ENCODE results near the gene CROCC2.

The CROCC2 gene

DNA sequence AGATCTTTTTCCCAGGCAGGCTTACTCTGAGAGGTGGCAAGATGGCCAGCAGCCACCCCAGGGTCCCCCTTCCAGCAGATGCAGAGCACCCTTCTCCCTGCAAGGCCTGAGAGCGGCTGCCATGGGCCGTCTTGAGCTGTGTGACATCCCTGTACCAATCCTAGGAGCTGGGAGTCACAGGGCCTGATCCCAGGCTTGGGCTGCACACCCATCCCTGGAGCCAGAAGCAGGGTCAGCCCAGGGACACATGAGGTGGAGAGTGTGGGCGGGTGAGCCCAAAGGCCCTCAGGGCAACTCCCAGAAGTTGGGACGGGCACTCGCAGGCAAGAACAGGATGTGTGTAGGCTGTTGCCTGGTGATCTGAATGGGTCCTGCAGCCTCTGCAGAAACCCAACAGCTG, 40.5 kb downstream of the CROCC2 start:
- no peak for DNase-seq

DNA sequence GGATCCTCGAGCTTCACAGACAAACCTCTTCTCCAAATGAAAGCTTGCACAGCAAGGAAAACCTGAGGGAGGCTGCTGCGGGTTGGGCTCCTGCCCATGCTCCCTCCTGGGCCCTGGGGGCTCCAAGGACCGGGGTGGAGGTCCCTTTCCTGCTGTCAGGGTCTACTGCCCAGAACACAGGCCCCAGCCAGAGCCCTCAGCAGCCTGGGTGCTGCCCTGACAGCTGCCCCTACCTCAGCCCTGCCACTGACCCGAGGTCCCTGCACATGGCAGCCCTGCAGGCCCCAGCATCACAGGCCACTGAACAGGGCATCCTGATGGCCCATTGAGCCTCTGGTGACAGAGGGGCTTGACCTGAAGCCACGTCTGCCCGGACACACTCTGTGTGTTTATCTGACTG, 41.0 kb downstream of the CROCC2 start:
- DNase-seq = no peak

DNA sequence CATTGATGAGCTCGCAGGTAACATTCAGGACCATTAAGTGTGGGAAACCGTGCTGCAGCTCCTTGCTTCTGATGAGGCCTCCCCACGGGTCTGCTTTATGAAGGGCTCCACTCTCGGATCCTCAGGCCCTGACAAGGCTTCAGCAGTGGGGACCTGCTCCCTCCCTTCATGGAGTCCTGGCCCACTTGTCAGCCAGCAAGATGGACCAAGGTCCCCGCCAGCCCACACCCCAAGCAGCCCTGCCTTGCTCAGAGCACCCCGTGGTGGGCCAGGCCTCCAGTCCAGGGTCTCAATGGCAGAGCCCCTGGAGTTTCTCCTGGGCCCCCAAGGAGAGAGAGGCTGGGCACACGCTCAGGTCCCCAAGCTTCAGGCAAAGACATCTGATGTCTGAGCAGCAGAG, 41.5 kb downstream of the CROCC2 start:
- no peak for DNase-seq

DNA sequence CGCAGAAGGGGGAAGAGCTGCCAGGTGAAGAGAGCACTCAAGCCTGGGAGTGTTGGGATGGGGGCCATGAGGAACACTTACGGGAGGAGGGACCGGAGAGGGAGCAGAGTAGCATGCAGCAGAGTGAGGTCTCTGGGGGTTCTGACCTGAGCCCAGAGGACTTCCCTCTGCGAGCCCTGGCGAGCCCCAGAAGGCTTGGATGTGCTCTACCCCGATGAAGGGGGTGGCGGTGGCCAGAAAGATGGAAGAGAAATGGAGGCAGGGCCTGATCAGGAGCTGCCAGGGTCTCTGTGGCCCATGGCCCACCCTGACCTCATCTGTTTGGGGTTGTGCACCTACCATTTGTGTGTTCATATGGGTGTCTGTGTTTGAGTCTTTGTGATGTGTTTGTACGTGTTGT, 42.0 kb downstream of the CROCC2 start:
- DNase-seq = no peak

DNA sequence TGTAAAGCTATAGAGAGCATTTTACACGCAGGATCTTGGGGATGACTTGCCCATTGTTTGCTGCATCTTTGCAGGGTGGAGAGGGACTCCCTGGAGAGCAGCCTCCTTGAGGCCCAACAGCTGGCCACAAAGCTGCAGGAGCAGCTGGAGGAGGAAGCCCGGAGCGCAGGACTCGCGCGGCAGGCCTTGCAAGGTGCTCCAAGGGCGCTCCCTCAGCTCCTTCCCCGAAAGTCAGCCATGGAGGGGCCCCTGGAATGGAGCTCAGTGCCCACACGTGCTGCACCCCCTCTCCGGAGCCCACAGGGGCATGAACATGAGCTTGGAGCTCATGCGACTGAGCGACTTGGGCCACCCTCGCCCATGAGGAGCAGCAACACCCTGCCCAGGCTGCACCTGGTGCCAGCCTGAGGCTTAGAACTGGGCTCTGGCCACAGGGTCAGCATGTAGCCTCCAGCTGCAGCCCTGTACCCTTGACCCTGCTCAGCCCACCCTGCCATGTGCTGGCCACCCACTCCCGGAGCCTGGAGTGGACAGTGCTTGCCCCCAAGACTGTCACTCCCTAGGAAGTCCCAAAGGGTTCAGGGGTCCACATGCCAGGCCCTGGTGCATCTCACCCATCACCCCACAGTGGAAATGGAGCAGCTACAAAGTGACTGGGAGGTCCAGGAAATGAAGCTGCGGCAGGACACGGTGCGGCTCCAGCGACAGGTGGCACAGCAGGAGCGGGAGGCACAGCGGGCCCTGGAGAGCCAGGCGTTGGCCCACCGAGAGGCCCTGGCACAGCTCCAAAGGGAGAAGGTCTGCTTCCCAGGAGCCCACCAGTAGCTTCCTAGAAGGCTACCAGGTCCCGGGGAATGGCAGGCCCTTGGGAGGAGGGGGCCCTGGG, 43.0 kb downstream of the CROCC2 start:
- no peak for DNase-seq

DNA sequence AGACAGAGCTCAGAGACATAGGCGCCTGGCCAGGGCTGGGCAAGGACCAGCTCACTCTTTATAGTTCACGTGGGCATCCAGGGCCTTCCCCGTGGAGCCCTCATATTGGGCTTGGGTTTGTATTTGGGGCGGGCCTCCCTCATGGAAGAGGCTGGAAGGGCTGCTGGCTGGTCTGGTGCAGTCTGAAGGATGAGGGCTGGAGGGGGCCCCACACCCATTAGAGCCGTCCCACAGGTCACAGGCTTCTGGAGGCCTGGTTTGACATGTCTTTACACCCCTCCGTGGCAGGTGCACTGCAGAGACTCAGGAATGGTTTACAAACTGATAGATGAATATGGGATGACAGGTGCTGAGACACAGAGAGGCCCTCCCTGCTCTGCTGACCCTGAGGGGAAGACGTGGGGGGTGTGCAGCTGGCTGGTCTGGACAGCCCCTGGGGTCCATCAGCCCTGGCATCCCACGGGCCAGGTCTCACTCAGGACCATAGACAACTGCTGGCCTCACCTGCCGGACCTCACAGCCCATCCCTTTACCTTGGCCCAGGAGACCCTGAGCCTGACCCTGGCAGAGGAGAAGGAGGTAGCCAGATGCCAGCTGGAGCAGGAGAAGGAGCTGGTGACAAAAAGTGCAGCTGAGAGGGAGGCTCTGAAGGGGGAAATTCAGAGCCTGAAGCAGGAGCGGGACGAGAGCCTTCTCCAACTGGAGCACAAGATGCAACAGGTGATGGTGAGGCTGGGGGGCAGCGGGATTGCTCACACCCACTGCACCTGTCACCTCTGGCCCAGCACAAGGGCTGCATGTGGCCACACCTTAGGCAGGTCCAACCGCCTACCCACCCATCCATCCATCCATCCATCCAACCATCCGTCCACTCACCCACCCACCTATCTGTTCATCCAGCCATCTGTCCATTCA, 43.9 kb downstream of the CROCC2 start:
- no peak for DNase-seq

DNA sequence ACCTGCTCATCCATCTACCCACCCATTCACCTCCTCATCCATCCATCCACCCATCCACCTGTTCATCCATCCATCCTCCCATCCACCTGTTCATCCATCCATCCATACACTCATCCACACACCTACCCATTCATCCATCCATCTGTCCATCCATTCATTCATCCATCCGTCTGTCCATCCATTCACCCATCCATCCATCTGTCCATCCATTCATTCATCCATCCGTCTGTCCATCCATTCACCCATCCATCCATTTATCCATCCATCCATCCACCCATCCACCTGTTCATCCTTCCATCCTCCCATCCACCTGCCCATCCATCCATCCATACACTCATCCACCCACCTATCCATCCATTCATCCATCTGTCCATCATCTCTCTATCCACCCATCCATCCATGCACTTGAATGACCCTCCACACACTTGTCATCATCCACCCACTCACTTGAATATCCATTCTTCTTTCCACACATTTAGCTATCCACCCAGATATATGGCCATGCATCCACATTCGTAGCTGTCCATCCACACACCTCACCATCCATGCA, 45.0 kb downstream of the CROCC2 start:
- no peak for DNase-seq

DNA sequence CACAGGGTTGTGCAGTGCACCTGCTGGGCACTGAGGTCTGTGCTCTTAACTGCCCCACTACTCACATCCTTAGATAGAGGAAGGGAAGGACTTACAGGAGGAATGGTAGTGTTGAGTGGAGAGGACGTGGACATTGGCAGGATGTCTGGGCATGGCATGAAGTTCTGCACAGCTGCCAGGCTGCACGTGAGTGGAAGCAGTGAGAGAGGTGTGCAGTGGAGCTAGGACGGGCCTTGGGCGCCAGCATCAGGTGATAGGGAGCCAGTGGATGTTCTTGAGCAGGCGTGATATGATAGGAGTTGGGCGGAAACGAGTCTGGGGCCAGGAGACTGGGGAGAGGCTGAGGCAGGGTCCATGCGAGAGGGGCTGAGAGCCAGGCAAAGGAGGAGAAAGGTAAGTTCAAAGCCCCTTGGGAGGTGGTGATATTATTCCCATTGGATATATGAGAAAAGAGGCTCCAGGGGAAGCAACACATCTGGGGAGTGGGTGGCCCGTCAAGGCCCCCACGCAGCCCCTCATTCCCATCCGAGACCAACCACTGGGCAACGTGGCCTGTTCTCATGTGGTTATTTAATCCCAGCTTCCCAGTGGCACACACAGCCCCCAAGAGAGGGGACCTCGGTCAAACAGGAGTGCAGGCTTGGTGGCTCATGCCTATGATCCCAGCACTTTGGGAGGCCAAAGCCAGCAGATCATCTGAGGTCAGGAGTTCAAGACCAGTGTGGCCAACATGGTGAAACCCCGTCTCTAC, 46.5 kb downstream of the CROCC2 start:
- no peak for DNase-seq

DNA sequence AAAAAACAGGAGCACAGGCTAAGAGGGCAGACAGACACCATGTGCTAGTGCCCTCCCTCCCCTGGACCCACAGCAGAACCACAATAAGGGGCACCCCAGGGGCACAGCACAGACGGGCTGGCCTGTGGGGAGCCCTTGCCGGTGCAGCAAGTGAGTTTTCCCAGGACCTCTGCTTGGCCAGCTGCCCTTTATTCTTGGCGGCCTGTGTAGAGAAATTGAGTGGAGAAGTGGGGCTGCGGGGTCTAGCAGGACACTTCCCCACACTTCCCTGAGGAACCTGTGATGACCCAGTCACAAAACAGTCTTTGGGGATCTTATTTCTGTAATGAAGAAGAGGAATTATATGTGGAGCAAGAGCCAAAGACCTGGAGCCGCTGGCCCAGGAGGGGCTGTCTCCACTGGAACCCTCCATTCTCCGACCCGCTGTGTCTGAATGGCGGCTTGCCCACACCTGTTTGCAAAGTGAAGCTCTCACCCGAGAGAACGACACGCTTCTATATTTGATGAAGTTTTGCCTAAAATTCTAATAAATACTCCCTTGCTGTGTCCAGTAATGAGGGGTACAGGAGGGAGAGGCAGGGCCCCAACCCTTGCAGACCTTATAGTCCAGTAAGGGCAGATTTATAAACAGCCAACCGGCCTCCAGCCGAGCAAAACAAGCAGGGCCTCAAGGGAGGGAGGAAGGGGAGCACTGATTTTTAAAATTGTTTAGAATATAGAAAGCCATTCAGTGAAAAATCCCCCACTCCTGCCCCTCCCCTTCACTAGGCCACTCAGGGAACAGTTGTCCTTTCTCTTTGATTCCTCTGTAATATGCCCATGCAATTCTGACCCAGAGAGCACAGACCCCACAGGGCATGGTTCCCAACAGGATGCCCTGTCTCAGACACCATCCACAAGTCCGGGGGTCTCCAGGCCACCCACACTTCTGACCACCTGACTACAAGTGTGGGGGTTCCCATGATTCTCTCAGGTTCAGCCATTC, 47.6 kb downstream of the CROCC2 start:
- DNase-seq = no peak

DNA sequence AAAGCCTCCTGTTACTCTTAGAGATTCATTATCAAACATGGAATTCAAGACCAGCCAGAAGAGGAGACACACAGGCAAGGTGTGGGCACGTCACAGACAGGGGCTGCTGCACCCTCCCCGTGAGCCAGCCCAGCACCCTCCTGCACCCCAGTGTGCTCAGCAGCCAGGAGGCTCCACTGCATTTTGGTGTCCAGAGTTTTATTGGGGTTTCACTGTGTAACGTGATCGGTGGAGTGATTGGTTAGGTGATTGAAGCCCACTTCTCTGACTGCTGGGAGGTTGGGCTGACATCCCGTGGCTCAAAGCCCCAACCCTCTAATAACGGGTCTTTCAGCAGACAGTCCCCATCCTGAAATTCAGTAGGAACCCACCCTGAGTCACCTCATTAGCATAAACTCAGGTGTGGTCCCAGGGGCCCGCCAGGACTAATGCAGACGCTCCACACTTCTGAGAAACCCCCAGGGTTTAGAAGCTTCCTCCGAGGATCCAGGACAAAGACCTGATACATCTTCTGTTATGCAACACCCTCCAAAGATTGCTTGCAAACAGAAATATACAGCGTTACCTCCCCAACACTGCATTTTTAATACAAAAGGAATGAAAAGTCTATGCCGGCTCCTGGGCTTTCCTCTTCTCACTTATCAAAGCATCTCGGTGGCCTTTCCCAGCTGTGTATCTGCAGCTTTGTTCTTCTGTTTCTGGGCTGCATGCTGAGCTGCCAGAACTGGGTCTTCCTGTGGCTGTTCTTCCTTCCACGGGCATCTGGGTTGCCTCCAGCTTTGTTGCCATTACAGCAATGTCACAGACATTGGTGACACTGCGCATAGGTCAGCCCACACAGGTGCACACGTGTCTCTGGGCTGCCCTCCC, 48.5 kb downstream of the CROCC2 start:
- DNase-seq = no peak

DNA sequence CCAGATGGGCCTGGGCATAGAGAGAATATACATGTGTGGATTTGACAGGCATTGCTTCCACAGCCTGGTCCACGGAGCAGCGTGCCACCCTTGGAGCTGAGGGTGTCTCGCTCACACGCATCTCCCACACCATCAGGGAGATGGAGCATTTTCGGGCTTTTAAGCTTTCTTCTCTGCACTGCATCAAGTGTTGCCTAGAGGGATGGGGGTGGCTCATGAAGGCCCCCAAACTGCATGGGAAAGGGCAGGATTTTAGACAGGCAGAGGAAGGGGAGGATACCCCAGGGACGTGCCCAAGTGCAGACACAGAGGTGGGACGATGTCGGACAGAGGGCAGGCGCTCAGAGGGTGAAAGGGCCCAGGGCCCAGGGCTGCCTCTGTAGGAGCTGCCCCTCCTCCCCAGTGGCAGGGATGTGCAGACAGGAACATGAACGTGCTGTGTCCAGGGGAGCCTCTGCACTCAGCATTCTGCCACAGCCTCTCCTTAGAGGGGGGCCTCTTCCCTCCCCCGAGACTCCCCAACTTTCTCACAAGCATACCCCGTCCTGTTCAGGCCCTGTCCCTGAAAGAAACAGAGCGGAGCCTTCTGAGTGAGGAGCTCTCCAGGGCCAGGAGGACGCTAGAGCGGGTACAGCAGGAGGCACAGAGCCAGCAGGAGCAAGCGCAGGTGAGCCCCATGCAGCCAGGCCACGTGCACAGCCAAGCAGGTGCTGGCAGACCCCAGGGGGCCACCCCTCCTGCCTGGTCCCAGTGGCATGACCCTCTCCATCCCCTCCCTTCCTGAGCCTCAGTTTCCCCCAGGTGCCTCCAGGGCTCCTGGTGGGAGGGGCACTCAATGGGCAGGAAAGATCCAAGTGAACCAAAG, 49.4 kb downstream of the CROCC2 start:
- no peak for DNase-seq

DNA sequence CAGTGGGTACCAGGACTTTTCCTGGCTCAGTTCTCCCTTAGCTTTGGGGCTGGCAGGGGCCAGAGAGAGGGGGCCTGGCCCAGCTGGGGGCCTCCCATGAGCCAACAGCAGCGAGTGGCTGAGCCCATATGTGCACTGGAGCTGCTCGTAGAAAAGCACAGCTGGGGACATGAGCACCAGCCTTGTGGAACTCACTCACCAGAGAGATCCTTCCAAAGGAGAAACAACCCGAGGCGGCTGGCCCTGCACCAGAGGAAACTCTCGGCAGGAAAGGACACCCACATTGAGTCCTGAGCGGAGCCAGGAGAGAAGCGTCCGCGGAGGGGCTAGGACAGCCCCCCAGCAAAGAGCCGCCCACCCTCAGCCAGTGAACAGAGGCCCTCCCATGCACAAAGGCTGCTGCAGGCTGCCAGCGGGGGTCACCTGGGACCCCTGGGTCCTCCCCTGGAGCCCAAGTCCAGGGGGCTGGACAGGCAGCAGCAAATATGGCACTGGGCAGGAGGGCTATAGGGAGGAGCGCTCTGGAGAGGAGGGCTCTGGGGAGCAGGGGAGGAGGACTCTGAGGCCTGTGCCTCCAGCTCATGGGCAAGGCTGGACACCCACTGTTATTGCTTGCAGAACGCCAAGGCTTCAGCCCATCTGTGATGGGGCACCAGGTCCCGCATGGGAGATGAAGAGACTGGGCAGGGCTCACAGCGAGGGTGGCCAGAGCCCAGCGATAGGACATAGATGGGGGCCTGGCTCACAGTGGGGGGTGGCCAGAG, 50.2 kb downstream of the CROCC2 start:
- DNase-seq = no peak

DNA sequence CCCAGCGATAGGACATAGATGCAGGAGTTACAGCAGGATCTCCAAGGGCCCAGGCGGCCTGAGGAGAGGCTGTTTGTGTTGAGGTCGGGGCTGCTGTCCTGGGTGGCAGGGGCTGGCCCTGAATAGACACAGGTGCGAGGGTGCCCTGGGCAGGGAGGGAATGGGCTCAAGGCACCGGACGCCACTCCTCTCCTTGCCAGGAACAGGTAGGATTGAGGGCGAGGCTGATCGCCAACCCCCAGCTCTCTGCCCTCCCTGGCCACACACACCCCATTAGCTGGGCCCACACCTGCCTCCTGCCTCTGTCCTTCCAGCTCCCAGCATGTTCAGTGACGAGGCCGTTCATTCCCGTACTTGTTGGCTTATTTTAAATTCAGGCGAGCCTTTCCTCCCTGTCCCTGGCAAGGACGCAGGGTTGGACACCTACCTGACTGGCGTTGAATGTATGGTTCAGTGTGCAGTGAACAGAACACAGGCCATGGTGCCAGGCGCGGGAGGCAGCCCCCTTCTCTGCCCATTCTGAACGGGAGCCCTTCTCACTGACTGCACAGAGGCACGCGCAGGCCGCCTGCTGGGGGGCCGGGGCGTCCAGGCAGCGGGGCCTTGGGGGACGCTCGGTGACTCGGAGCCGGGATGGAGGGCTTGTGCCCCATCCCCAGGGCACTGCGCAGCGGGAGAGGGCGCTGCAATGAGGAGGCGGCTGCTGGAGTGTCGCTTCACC, 51.0 kb downstream of the CROCC2 start:
- no peak for DNase-seq

DNA sequence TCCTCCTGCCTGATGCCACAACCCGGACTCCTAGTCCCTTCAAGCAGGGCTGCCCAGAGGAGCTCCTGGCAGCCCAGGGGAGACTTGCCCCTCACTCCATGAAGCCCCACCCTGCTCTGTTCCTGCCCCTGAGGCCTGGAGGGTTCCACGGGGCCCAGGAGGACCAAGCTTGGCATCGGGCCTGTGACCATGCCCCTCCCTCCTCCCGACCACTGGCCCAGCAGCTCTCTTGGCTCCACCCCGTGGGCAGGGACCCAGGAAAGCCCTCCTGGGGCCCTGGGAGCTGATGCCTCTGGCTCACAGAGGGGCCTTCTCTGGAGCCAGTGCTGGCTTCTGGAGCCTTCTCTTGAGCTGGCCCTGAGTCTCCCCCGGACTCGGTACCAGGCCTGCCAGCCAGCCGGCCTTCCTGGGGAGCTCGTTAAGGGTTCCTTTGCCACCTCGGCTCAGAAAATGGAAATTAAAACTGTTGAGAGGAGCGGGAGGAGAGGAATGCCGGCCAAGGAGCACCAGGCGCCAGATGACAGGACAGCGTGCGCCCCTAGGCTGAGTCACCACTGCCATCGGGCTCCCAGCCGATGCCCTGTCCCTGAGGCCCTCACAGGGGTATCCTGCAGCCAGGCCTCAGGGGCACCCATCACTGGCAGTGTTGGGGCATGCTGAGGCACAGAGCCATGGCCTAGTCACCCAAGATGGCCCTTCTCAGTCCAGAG, 51.7 kb downstream of the CROCC2 start:
- no peak for DNase-seq

DNA sequence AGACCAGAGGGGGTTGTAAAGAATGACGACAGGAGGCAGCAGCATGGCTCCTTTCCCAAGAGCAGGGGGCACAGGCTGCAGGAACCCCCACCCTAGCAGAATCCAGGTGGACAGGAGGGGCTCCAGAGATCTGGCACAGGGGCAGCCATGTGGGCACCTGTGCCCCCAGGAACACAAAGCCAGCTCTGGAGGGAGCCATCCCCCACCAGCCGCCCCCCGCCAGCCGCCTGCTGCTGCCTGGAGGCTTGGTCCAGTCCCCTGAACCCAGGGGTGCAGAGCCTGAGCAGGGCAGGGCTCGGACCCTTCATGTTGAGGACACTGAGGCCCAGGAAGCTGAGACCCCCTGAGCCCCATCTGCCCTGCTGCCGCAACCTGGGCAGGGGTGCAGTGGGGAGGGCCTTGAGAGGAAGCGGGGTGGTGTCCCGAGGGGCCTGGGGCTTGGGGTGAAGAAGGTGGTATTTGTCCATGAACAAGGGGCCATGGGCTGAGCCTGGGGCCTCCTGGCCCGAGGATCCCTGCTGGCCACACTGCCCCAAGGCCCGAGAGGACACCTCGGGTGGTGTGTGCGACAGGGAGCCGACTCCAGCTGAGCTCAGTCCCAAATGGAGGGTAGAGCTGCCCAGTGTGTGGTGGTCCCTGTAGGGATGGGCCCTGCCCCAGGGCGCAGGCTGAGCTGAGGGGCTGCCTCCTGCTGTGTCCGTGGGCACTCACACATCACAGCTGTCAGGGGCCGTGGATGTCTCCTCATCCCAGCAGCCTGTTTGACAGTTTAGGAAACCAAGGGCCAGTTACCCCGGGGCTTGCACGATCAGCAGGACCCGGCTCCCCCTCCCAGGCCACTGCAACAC, 52.5 kb downstream of the CROCC2 start:
- no peak for DNase-seq

DNA sequence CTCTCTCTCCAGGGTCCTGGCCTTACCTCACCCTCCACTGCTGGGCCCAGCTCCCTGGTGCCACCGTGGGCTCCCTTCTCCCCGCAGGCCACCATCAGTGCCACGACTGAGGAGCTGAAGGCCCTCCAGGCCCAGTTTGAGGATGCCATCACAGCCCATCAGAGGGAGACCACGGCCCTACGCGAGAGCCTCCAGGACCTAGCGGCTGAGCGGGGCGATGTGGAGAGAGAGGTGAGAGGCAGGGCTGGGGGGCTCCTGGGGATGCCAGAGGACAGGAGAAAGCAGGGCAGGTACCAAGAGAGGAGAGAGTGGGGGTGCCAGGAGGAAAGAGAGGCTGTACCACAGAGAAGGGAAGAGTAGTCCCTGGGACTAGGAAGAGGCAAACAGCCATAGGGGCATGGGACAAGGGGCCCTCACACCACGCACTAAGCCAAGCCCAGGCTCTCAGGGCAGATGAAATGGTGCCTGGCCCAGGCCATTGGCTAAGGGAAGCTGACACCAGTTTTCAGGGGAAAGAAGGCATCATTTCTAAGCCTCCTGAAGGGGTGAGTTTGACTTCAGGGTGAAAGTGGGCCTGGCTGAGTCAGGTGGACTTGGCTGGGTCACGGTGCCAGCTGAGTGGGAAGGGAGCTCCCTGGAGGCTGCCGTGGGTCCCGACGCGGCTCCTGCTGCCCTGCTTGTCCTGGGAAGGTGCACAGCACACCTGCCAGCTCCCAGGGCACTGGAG, 53.2 kb downstream of the CROCC2 start:
- no peak for DNase-seq

All from CD4-positive, alpha-beta T cell treated with Interferon gamma for 1 hour (primary cell).